Activated naive CD4-positive, alpha-beta T cell treated with anti-CD3 and anti-CD28 coated beads for 36 hours (primary cell): Measurements from ENCODE around the gene RNASE3. TPM values are rescaled to one million over a fixed set of nuclear protein-coding genes. Genes with fewer than 3 reads are reported as not detected.
"Not testable (repeated sequence)": the region's sequence is repeated elsewhere in the genome, so short reads cannot be mapped to it uniquely, and the experiment has no call there.

Experiments
- CTCF ChIA-PET: fragments of 350-600 bp; sonication (Branson Sonifier 250); formaldehyde crosslinking; loops from one replicate; lab custom pipeline; 2021; ENCODE audit warnings: antibody characterized with exemption; lab: Charles Lee
- DNase-seq: peaks from one replicate; pipeline ENCODE4 v3.0.0-alpha.2; 2020
- H3K27ac Mint-ChIP-seq: one replicate; pipeline ENCODE4 v1.8.0; 2021; ENCODE audit warnings: mild to moderate bottlenecking, mixed read lengths
- H3K27me3 Mint-ChIP-seq: one replicate; pipeline ENCODE4 v1.8.0; 2021; ENCODE audit warnings: low read depth, mixed read lengths
- H3K36me3 Mint-ChIP-seq: one replicate; pipeline ENCODE4 v1.8.0; 2021; ENCODE audit warnings: low read depth, mixed read lengths
- H3K4me1 Mint-ChIP-seq: one replicate; pipeline ENCODE4 v1.8.0; 2021; ENCODE audit warnings: low read depth, mixed read lengths
- H3K4me3 Mint-ChIP-seq: one replicate; pipeline ENCODE4 v1.8.0; 2021; ENCODE audit warnings: mild to moderate bottlenecking, moderate library complexity, mixed read lengths
- H3K9me3 Mint-ChIP-seq: one replicate; pipeline ENCODE4 v1.8.0; 2021; ENCODE audit warnings: mixed read lengths
- intact Hi-C: fragments of 100-400 bp; cut with micrococcal nuclease; formaldehyde crosslinking; loops from one replicate; pipeline ENCODE4 v1.15.1; 2023
- total RNA-seq, 2 experiments: library from RNA; stranded (reverse); gene quantifications; one replicate each; pipeline ENCODE4 v1.2.3, GENCODE V29; 2021

RNASE3 gene
- total RNA-seq, 2 experiments from 2014 or later, result not detected

DNA sequence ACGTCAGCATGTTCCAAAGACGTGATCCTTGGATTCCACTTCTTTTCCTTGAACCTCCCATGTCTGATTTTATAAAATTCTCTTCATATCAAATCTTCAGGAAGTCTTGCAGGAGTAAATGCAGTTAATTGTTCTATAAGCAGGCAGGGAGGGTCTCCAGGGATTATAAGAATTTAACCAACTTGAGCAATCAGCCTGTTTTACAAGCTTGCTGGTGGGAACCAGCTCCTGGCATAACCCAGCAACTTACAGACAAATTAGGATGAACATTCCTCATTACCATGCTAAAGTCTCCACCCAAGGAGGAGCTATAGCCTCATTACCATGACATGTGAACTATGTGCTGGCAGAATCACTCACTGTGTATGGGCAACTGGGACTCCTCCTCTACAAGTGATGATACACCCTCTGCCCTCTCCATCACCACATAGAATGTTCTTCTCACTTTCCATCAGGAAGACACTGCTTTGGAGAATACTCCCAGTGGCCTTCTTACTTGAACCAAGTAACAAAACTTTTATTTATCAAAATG lies 32.6 kb downstream of the RNASE3 start:
- H3K27ac Mint-ChIP-seq, H3K4me3 Mint-ChIP-seq: not testable (repeated sequence)

GRCh38 chr14:20934148-20934762 lies 43.1 kb downstream of the RNASE3 start:
- Mint-ChIP-seq H3K27ac (no peak overlapping the region), H3K27me3 (peaks cover under 1% of the 10 kb centered on the region), H3K9me3 (no peaks in the 10 kb centered on the region), H3K4me3 (no peak overlapping the region), H3K36me3 (no peaks in the 10 kb centered on the region), H3K4me1 (no peaks in the 10 kb centered on the region)
- intact Hi-C loops, result no loop called here
- CTCF ChIA-PET, result interaction anchor here (1.6 kb wide), 1 partner anchor 27 kb away, joined by 5 read pairs; no protein-coding TSS in a partner anchor
- DNase-seq, result peak; percentile 24

More for the DNA sequence above, 32.6 kb downstream of the RNASE3 start:
- intact Hi-C loops, H3K4me1 Mint-ChIP-seq, H3K9me3 Mint-ChIP-seq, CTCF ChIA-PET, H3K36me3 Mint-ChIP-seq, DNase-seq: not testable (repeated sequence)
- H3K27me3 Mint-ChIP-seq, result peaks cover 28% of the 10 kb centered on the region

DNA sequence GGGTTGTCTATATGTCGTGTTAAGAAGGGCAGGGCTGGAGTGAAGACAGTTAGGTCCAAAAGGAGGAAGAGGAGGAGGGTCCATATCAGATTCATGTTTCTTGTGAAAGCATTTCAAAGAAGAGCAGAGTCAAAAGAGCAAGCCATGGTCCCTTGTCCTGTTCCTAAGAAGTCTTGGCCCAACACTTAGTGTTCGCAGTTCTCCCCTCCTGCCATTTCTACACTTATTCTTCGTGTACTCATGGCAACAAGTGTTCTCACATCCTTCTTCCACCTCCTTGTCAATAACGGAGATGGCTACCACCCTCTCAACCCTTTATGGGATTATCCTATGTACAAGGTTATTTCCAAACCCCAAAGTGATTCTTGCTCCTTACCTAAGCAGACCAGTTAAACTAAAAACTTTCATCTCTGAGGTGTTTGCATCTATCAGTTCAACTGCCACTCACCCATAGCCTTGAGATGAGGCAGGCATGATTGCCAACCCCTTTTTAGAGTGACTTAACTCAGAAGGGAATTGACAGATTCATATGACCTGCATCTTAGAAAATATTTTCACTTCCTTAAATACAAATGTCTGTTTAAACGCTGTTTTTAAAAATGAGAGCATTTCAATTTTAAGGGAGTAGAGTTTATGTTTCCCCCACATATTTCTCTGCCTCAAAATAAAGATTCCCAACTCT lies 44.3 kb downstream of the RNASE3 start:
- H3K27me3 Mint-ChIP-seq, result peaks cover under 1% of the 10 kb centered on the region
- DNase-seq, result no peak
- H3K4me3 Mint-ChIP-seq, result no peak overlapping the region
- CTCF ChIA-PET, result no interaction called here
- H3K4me1 Mint-ChIP-seq, result no peaks in the 10 kb centered on the region
- no peak overlapping the region for H3K27ac Mint-ChIP-seq
- no peaks in the 10 kb centered on the region for H3K36me3 Mint-ChIP-seq
- no peaks in the 10 kb centered on the region for H3K9me3 Mint-ChIP-seq
- intact Hi-C loops, result no loop called here

Other genes starting within 250 kb of the RNASE3 start
- not detected for gene OR6S1, start 249.7 kb upstream of the RNASE3 start, total RNA-seq
- gene RNASE4, start 206.8 kb upstream of the RNASE3 start, total RNA-seq, result under 1 TPM in 1 of 2 experiments, not detected in 1; 0.19 TPM
- under 1 TPM; 0.27 to 0.38 TPM for gene ANG, start 202.6 kb upstream of the RNASE3 start, total RNA-seq
- gene EDDM3A, start 145.5 kb upstream of the RNASE3 start, total RNA-seq, result not detected
- not detected for gene EDDM3B, start 123.0 kb upstream of the RNASE3 start, total RNA-seq
- gene RNASE6, start 110.1 kb upstream of the RNASE3 start, total RNA-seq, result under 1 TPM; 0.45 to 0.57 TPM
- not detected for gene RNASE1, start 88.5 kb upstream of the RNASE3 start, total RNA-seq
- not detected for gene RNASE2, start 64.1 kb downstream of the RNASE3 start, total RNA-seq
- gene METTL17, start 98.6 kb downstream of the RNASE3 start, total RNA-seq, result 10 to 100 TPM; 90.9 to 97.5 TPM
- gene SLC39A2, start 107.9 kb downstream of the RNASE3 start, total RNA-seq, result not detected
- gene NDRG2, start 133.7 kb downstream of the RNASE3 start, total RNA-seq, result 1 to 10 TPM; 8.4 to 8.8 TPM
- gene TPPP2, start 138.8 kb downstream of the RNASE3 start, total RNA-seq, result not detected
- not detected for gene RNASE13, start 143.4 kb downstream of the RNASE3 start, total RNA-seq
- gene RNASE7, start 151.0 kb downstream of the RNASE3 start, total RNA-seq, result not detected
- not detected for gene RNASE8, start 166.4 kb downstream of the RNASE3 start, total RNA-seq
- not detected for gene ARHGEF40, start 178.9 kb downstream of the RNASE3 start, total RNA-seq
- gene ZNF219, start 207.3 kb downstream of the RNASE3 start, total RNA-seq, result 1 to 10 TPM; 8.3 to 9.2 TPM
- gene TMEM253, start 209.7 kb downstream of the RNASE3 start, total RNA-seq, result not detected